ENCODE results near the gene DNM3.
A peak's percentile ranks its signal among the peaks of the same experiment; 100 is the strongest.

- no peak for TF ChIP-seq EZH2 (IDR thresholded peaks at IDR 0.05)
- TF ChIP-seq POLR2AphosphoS5 (IDR thresholded peaks at IDR 0.05; ENCODE audit: borderline replicate concordance, low read depth, low read length), result peak; percentile 89
- no peak for TF ChIP-seq FOXP2 (optimal IDR thresholded peaks at IDR 0.05; ENCODE audit: control extremely low read depth, extremely low read length, insufficient read depth)
These were observed 303.3 kb downstream of the DNM3 start for GRCh38 chr1:172144445-172145061.

Measured in SK-N-MC (cell line).